SK-N-SH (cell line): ENCODE results near the gene NCAM2.

ENCODE experiments used
- RFX5 ChIP-seq: IDR thresholded peaks from 2 replicates; pipeline ENCODE4 v1.6.1; 2012; ENCODE audit warnings: mild to moderate bottlenecking, improper control_type of control experiment, low read length
- RXRA ChIP-seq: IDR thresholded peaks from 2 replicates; pipeline ENCODE4 v1.4.0; 2012; ENCODE audit warnings: low read depth, mild to moderate bottlenecking, borderline replicate concordance
- SIN3A ChIP-seq: IDR thresholded peaks from 2 replicates; pipeline ENCODE4 v1.6.1; 2012; ENCODE audit warnings: low read depth, mild to moderate bottlenecking, low read length, moderate library complexity, borderline replicate concordance
- TAF1 ChIP-seq: IDR thresholded peaks from 2 replicates; pipeline ENCODE4 v1.6.1; 2012; ENCODE audit warnings: low read depth, mild to moderate bottlenecking, low read length, moderate library complexity, borderline replicate concordance
- TF ChIP-seq, protein P1 (sequence below): fragments of 200-600 bp; sonication (generic); IDR thresholded peaks from 2 replicates; pipeline ENCODE4 v1.6.1; 2017; ENCODE audit warnings: antibody characterized with exemption, mild to moderate bottlenecking, moderate library complexity
- TF ChIP-seq, protein P2 (sequence below): IDR thresholded peaks from 2 replicates; pipeline ENCODE4 v1.4.0; 2012; ENCODE audit warnings: low read depth, borderline replicate concordance

GRCh38 chr21:21297211-21297610, 299.0 kb downstream of the NCAM2 start:
- no peak for TF ChIP-seq SIN3A
- TF ChIP-seq RXRA: no peak
- TF ChIP-seq, protein P1, sequence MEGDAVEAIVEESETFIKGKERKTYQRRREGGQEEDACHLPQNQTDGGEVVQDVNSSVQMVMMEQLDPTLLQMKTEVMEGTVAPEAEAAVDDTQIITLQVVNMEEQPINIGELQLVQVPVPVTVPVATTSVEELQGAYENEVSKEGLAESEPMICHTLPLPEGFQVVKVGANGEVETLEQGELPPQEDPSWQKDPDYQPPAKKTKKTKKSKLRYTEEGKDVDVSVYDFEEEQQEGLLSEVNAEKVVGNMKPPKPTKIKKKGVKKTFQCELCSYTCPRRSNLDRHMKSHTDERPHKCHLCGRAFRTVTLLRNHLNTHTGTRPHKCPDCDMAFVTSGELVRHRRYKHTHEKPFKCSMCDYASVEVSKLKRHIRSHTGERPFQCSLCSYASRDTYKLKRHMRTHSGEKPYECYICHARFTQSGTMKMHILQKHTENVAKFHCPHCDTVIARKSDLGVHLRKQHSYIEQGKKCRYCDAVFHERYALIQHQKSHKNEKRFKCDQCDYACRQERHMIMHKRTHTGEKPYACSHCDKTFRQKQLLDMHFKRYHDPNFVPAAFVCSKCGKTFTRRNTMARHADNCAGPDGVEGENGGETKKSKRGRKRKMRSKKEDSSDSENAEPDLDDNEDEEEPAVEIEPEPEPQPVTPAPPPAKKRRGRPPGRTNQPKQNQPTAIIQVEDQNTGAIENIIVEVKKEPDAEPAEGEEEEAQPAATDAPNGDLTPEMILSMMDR: no peak
- TF ChIP-seq, protein P2, sequence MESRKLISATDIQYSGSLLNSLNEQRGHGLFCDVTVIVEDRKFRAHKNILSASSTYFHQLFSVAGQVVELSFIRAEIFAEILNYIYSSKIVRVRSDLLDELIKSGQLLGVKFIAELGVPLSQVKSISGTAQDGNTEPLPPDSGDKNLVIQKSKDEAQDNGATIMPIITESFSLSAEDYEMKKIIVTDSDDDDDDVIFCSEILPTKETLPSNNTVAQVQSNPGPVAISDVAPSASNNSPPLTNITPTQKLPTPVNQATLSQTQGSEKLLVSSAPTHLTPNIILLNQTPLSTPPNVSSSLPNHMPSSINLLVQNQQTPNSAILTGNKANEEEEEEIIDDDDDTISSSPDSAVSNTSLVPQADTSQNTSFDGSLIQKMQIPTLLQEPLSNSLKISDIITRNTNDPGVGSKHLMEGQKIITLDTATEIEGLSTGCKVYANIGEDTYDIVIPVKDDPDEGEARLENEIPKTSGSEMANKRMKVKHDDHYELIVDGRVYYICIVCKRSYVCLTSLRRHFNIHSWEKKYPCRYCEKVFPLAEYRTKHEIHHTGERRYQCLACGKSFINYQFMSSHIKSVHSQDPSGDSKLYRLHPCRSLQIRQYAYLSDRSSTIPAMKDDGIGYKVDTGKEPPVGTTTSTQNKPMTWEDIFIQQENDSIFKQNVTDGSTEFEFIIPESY: no peak
- no peak for TF ChIP-seq TAF1
- TF ChIP-seq RFX5: no peak
